AG08396 (cell line): ENCODE results near the gene RAD50.
"Not testable (repeated sequence)": the region's sequence is repeated elsewhere in the genome, so short reads cannot be mapped to it uniquely, and the experiment has no call there.

Experiments
- DNase-seq: peaks from one replicate; pipeline ENCODE4 v3.0.0; 2012; ENCODE audit warnings: low spot score, mixed read lengths

Gene RAD50

GRCh38 chr5:132556763-132557477 lies at the start of gene RAD50:
RAD50 (plus strand) TSS chr5:132556977; CDS start chr5:132557325, 348 bp downstream.
- DNase-seq = peak; percentile 94

DNA sequence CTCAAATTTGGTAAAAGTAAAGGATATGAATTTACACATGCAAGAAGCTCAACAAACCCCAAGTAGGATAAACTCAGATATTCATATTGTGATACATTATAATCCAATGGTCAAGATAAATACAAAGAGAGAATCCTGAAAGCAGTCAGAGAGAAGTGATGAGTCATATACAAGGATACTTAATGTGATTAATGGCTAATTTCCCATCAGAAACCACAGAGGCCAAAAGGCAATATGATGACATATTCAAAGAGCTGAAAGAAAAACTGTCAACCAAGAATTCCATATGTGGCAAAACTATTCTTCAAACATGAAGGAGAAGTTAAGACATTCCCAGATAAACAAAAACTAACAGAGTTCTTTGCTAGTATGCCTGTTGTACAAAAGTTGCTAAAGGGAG lies 46.7 kb upstream of the RAD50 start:
- DNase-seq = peak; percentile 45

DNA sequence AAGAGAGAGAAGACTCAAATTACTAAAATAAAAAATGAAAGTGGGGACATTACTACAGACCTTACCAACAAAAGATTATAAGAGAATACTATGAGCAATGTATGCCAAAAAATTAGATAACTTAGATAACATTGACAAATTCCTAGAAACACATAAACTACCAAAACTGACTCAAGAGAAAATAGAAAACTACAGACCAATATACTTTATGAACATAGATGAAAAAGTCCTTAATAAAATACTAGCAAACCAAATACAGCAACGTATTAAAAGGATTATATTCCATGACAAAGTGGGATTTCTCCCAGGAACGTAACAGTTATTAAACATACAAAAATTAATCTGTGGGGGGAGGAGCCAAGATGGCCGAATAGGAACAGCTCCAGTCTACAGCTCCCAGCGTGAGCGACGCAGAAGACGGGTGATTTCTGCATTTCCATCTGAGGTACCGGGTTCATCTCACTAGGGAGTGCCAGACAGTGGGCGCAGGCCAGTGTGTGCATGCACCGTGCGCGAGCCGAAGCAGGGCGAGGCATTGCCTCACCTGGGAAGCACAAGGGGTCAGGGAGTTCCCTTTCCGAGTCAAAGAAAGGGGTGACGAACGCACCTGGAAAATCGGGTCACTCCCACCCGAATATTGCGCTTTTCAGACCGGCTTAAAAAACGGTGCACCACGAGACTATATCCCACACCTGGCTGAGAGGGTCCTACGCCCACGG lies 43.0 kb upstream of the RAD50 start:
- not testable (repeated sequence) for DNase-seq

DNA sequence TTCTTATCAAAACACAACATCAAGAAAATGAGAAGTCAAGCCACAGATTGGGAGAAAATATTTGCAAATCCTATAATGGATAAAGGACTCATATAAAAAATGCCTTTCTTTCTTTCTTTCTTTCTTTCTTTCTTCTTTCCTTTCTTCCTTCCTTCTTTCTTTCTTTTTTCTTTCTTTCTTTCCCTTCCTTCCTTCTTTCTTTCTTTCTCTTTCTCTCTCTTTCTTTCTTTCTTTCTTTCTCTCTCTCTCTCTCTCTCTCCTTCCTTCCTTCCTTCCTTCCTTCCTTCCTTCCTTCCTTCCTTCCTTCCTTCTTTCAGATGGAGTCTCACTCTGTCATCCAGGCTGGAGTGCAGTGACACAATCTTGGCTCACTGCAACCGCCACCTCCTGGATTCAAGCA lies 34.7 kb upstream of the RAD50 start:
- DNase-seq = not testable (repeated sequence)

DNA sequence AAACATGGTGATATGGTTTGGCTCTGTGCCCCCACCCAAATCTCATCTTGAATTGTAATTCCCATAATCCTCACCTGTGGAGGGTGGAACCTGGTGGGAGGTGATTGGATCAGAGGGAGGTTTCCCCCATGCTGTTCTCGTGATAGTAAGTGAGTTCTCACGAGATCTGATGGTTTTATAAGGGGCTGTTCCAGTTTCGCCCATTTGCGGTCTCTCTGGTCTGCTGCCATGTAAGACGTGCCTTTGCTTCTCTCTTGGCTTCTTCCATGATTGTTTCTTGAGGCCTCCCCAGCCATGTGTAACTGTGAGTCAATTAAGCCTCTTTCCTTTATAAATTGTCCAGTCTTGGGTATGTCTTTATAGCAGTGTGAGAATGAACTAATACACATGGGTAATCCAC lies 31.9 kb upstream of the RAD50 start:
- not testable (repeated sequence) for DNase-seq

GRCh38 chr5:132525299-132525724 lies 31.5 kb upstream of the RAD50 start:
- no peak for DNase-seq

DNA sequence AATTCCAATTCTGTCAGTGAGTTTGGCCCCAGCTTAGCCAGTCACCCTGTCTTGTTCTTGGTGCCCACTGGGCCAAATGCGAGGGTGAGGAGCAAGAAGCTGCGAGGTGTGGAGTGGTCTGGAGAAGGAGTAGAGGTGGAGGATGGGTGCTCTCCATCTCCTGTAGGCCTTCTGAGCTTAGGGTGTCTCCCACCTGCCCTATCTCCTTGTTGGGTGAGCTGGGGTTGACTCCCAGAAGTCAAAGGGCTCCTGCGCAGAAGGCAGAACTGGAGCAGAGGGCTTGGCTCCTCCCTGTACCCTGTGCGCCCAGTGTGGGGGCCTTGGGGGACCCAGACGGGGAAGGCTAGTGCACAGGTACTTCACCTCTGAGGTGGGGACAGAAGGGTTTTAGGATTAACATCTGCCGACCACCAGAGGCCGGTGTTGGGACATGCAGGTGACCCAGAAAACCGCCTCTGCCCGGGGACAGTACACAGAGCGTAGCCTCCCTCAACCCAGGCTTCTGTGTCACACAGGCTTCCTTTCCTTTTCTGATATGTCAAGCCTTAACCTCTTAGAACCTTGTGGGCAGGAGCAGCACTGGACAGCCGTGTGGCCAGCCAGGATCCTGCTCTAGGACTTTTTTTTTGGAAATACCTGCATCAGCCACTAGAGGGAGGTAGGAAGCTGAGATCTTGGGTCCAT lies 30.3 kb upstream of the RAD50 start:
- peak; percentile 64 for DNase-seq

GRCh38 chr5:132526974-132527564 lies 29.7 kb upstream of the RAD50 start:
- peak; percentile 7 for DNase-seq

DNA sequence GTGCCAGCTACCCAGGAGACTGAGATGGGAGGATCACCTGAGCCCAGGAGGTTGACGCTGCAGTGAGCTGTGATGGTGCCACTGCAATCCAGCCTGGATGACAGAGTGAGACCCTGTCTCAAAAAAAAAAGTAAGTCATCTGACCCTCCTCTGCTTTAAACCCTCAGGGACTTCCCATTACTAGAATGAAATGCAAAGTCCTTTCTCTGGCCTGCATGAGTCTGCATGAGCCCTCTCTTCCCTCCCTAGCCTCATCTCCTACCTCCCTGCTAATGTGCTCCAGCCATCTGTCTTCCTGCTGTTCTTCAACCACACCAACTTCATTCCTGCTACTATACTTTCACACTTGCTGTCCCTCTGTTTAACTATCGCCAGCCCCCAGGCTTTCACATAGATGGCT lies 28.8 kb upstream of the RAD50 start:
- no peak for DNase-seq

GRCh38 chr5:132528866-132529634 lies 27.7 kb upstream of the RAD50 start:
- no peak for DNase-seq

GRCh38 chr5:132530946-132531345 lies 25.8 kb upstream of the RAD50 start:
- no peak for DNase-seq

DNA sequence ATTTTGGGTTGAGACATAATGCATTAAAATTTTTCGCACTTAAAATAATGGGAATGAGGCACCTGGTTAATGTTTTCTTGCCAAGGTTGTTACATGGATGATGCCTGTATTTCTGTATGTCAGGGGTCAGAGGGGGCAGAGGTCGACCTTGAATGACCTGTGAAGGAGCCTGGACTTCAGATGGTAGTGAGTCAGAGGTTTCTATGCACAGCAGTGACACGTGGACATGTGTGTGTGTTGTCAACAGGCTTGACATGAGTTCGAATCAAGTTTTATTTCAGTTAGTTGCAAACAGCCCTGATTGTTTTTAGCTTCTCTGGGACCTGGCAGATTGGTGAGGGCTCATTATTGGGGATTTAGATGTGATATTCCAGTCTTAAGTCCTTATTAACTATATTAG lies 17.1 kb upstream of the RAD50 start:
- no peak for DNase-seq

DNA sequence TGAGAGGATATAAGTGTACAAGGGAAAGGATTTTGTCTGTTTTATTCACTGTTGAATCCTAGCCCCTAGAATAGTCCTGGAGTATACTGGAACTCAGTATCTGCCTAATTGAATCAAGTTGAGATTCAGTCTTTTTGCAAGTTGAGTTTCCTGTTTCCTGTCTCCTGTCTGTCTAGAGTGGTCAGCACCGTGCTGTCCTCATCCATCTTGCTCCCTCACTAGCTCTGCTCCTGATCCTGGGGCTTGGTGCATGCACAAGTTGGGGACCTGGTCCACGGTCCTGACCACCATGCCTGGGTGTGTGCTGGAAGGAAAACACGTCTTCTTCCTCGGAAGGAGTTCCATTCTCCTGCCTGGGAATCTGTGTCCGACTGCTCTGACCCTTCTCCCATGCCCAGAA lies 16.6 kb upstream of the RAD50 start:
- no peak for DNase-seq

GRCh38 chr5:132540764-132541163 lies 16.0 kb upstream of the RAD50 start:
- DNase-seq = no peak

DNA sequence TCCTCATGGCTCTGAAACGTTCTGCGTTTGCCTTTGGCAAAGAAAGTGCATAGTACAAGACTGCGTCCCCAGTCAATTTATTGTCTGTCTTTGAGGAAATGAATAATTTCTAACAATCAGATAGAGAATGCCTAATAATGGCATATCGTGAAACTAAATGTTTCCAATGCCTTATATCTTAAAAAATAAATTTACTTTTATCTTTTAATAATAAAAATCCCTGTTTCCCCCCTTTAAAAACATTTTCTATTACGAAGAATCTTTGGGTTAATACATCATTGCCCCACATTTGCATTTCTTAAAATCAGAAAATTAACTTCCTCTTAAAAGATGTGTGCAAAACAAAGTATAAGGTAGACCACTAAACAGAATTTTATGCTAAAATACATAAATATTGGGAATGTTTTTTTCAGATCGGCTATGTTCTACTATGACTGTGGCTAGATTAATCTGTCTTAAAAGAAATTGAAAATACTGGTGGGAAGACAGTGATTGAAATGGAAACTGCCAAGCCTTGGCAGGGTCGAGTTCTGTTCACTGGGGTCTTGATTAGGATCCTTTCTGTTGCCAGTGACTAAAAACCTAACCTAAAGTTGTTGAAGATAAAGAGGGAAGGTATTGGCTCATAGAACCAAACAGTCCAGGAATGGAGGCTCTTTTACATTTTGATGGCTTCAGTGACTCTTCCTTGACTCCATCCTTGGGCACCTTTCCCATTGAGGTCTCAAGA lies 13.1 kb upstream of the RAD50 start, which contains the start of gene IL5:
Gene IL5 (minus strand): TSS at position 51 of the 730 bp plus-strand sequence. CDS start 44 bp downstream, at position 7.
- no peak for DNase-seq

DNA sequence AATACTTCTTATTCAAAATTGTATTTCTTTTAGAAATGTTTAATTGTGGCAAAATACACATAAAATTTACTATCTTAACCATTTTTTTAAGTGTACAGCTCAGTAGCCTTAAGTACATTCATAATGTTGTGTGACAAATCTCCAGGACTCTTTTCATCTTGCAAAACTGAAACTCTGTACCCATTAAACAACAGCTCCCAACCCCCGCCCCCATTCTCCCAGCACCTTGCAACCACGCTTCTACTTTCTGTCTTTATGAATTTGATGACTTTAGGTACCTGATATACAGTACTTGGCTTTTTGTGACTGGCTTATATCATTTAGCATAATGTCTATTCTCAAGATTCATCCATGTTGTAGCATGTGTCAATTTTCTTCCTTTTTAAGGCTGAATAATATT lies 10.7 kb upstream of the RAD50 start:
- DNase-seq = no peak

- DNase-seq = no peak
Observed at GRCh38 chr5:132547269-132547668, 9.5 kb upstream of the RAD50 start.

- not testable (repeated sequence) for DNase-seq
Observed at GRCh38 chr5:132548834-132549233, 7.9 kb upstream of the RAD50 start.

DNA sequence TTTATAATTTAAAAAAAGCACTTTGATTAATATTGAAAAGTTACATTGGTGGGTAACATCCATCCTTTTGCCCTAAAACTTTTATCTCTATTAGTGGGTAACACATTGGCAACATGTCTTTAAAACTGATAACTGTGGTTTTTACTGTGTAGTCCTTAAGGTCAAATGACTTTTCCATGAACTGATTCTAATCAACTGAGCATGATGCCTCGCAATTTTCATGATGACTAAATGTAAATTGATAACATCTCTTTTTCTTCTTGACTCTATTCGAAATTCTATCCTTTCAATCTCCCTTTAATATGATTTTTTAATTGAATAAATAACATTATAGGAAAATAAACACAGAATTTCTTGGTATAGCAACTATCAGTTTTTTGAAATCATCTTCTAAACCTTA lies 7.2 kb upstream of the RAD50 start:
- no peak for DNase-seq

GRCh38 chr5:132556153-132556762 lies 519 bp upstream of the RAD50 start:
- DNase-seq = no peak
